ENCODE data around the gene TGFBR3. TPM values are rescaled to one million over a fixed set of nuclear protein-coding genes. Genes with fewer than 3 reads are reported as not detected.

TGFBR3 gene
- total RNA-seq, 4 donors from 2014 or later: 87.8 to 388 (median 212) TPM

GRCh38 chr1:91729621-91730358, 156.2 kb downstream of the TGFBR3 start:
- Histone ChIP-seq H3K4me1 (peaks cover 14 to 28% of the 10 kb centered on the region in 2 donors), H3K27ac (peak overlapping the region; percentile 91 to 97), H3K4me3 (no peak overlapping the region), H3K27me3 (no peaks in the 10 kb centered on the region), H3K9me3 (no peaks in the 10 kb centered on the region), H3K36me3 (no peaks in the 10 kb centered on the region)
- DNase-seq: no peak
- intact Hi-C loops (cut with DNase I; ENCODE audit: low total_unique reads): no loop called here
- TF ChIP-seq POLR2A (IDR thresholded peaks at IDR 0.05): no peak
- no peak for TF ChIP-seq CTCF (IDR thresholded peaks at IDR 0.05)

GRCh38 chr1:91727763-91728162, 158.2 kb downstream of the TGFBR3 start:
- TF ChIP-seq POLR2A (IDR thresholded peaks at IDR 0.05) (no peak), CTCF (IDR thresholded peaks at IDR 0.05) (no peak)
- Histone ChIP-seq H3K27ac (peak overlapping the region; percentile 91 to 97), H3K36me3 (no peaks in the 10 kb centered on the region), H3K4me1 (peaks cover 14 to 30% of the 10 kb centered on the region in 2 donors), H3K27me3 (no peaks in the 10 kb centered on the region), H3K9me3 (no peaks in the 10 kb centered on the region), H3K4me3 (no peak overlapping the region)
- no peak for DNase-seq
- intact Hi-C loops (cut with DNase I; ENCODE audit: low total_unique reads): no loop called here

- peak overlapping the region; percentile 91 to 97 for H3K27ac ChIP-seq
- H3K27me3 ChIP-seq: no peaks in the 10 kb centered on the region
- peaks cover 14 to 20% of the 10 kb centered on the region in 2 donors for H3K4me1 ChIP-seq
- DNase-seq: peak; percentile 36 to 81
- intact Hi-C loops (cut with DNase I; ENCODE audit: low total_unique reads): no loop called here
- peak in 1 of 4 experiments; percentile 16 for TF ChIP-seq CTCF (IDR thresholded peaks at IDR 0.05)
- peak; percentile 36 to 58 for TF ChIP-seq POLR2A (IDR thresholded peaks at IDR 0.05)
- H3K4me3 ChIP-seq: no peak overlapping the region
- H3K36me3 ChIP-seq: no peaks in the 10 kb centered on the region
- no peaks in the 10 kb centered on the region for H3K9me3 ChIP-seq
Observed at GRCh38 chr1:91725989-91726721, 159.8 kb downstream of the TGFBR3 start.

GRCh38 chr1:91725618-91725988, 160.3 kb downstream of the TGFBR3 start:
- H3K4me3 ChIP-seq: no peak overlapping the region
- peaks cover 9 to 20% of the 10 kb centered on the region in 2 donors for H3K4me1 ChIP-seq

GRCh38 chr1:91724644-91725043, 161.3 kb downstream of the TGFBR3 start:
- DNase-seq: no peak
- TF ChIP-seq POLR2A (IDR thresholded peaks at IDR 0.05) (no peak), CTCF (IDR thresholded peaks at IDR 0.05) (no peak)
- Histone ChIP-seq H3K36me3 (no peaks in the 10 kb centered on the region), H3K4me1 (peaks cover 9 to 20% of the 10 kb centered on the region in 2 donors), H3K4me3 (no peak overlapping the region), H3K27me3 (no peaks in the 10 kb centered on the region), H3K9me3 (no peaks in the 10 kb centered on the region), H3K27ac (peak overlapping the region; percentile 91 to 97)
- intact Hi-C loops (cut with DNase I; ENCODE audit: low total_unique reads): no loop called here

More at GRCh38 chr1:91725618-91725988, 160.3 kb downstream of the TGFBR3 start:
- Histone ChIP-seq H3K27me3 (no peaks in the 10 kb centered on the region), H3K27ac (peak overlapping the region; percentile 91 to 97), H3K9me3 (no peaks in the 10 kb centered on the region), H3K36me3 (no peaks in the 10 kb centered on the region)
- no peak for TF ChIP-seq POLR2A (IDR thresholded peaks at IDR 0.05)
- no peak for DNase-seq
- intact Hi-C loops (cut with DNase I; ENCODE audit: low total_unique reads): no loop called here
